HepG2 (cell line): ENCODE measurements around the gene NKAIN2. TPM values are rescaled to one million over a fixed set of nuclear protein-coding genes. Genes with fewer than 3 reads are reported as not detected.

Experiments used
- ATAC-seq: fragments of 200-7000 bp; cut with Tn5 transposase; 3 replicates; pipeline ENCODE4 v1.9.1; 2020; ENCODE audit warnings: mild to moderate bottlenecking, moderate library complexity
- BruUV-seq: library from RNA; stranded (reverse); fragments of 400-500 nt; replicated peaks from 2 replicates; lab custom pipeline; 2021; lab: Mats Ljungman, UMichigan
- CTCF ChIA-PET: fragments of 300-600 bp; formaldehyde crosslinking; extraction: SDS; loops from one replicate; lab custom pipeline; 2021; ENCODE audit warnings: low total read pairs, inconsistent platforms, low intra/inter-chr PET ratio; lab: Yijun Ruan, JAX
- POLR2A ChIA-PET: fragments of 350-600 bp; sonication (Branson Sonifier 250); formaldehyde crosslinking; loops from one replicate; lab custom pipeline; 2020; ENCODE audit warnings: antibody characterized with exemption, inconsistent platforms; lab: Yijun Ruan, JAX
- DNase-seq: peaks from one replicate; pipeline ENCODE4 v3.0.0-alpha.2; 2015; ENCODE audit warnings: low spot score
- FAIRE-seq: peaks from 3 replicates; lab custom pipeline; 2011; peaks lifted over from hg19 to GRCh38; lab: Jason Lieb, UNC
- H2AFZ ChIP-seq: one replicate; pipeline ENCODE4 v1.6.1; 2011; ENCODE audit warnings: low read length, inconsistent platforms
- H3K27ac ChIP-seq: fragments of 300-600 bp; 3 replicates; pipeline ENCODE4 v1.8.0; 2011; ENCODE audit warnings: mixed run types, mild to moderate bottlenecking, mixed read lengths, low read length, inconsistent platforms; ENCODE audit not compliant: insufficient read depth; ENCODE audit errors: extremely low read length
- H3K27me3 ChIP-seq, 2 experiments: fragments of 200-600 bp in 1 of 2; 2 replicates in 1 of 2; 3 replicates in 1 of 2; pipeline versions ENCODE4 v1.6.0 to v1.8.0; 2011; ENCODE audit warnings: low read length in 2 of 2, mild to moderate bottlenecking in 2 of 2, moderate library complexity in 2 of 2, inconsistent platforms in 1 of 2; ENCODE audit not compliant: insufficient read depth in 2 of 2, control insufficient read depth in 1 of 2
- H3K36me3 ChIP-seq, 2 experiments: fragments of 200-600 bp in 1 of 2; replicated peaks in 1 of 2; 2 replicates in 1 of 2; 3 replicates in 1 of 2; pipeline versions ENCODE4 v1.5.1 to v1.8.0; 2011; ENCODE audit warnings: low read length in 2 of 2, inconsistent platforms in 1 of 2; ENCODE audit not compliant: insufficient read depth in 2 of 2, control insufficient read depth in 1 of 2
- H3K4me1 ChIP-seq: 2 replicates; pipeline ENCODE4 v1.5.1; 2012; ENCODE audit warnings: low read length, inconsistent platforms; ENCODE audit not compliant: insufficient read depth
- H3K4me2 ChIP-seq: 2 replicates; pipeline ENCODE4 v1.6.0; 2011; ENCODE audit warnings: low read depth, low read length, inconsistent platforms
- H3K4me3 ChIP-seq, 3 experiments: fragments of 200-600 bp in 1 of 3; sonication (generic), shearing (Covaris generic) in 1 of 3; replicated peaks in 1 of 3; 2 replicates each; pipeline ENCODE4 v1.5.1; 2011 to 2016; ENCODE audit warnings: low read length in 3 of 3, inconsistent platforms in 2 of 3, low read depth in 2 of 3, mild to moderate bottlenecking in 2 of 3, control low read depth in 1 of 3, mixed read lengths in 1 of 3; ENCODE audit not compliant: insufficient read depth in 1 of 3
- H3K79me2 ChIP-seq: one replicate; pipeline ENCODE4 v1.6.1; 2011; ENCODE audit warnings: low read length, inconsistent platforms; ENCODE audit not compliant: insufficient read depth
- H3K9ac ChIP-seq: 2 replicates; pipeline ENCODE4 v1.6.0; 2011; ENCODE audit warnings: mild to moderate bottlenecking, low read depth, low read length, inconsistent platforms; ENCODE audit not compliant: insufficient read depth
- H3K9me3 ChIP-seq: 2 replicates; pipeline ENCODE4 v1.5.1; 2012; ENCODE audit warnings: mild to moderate bottlenecking, low read length
- H4K20me1 ChIP-seq: 2 replicates; pipeline ENCODE4 v1.6.0; 2011; ENCODE audit warnings: inconsistent platforms, mild to moderate bottlenecking, low read length, moderate library complexity; ENCODE audit not compliant: insufficient read depth
- CBX2 ChIP-seq, 2 experiments: fragments of 200-600 bp in 1 of 2; sonication (generic); formaldehyde crosslinking in 1 of 2; IDR thresholded peaks; 2 replicates each; pipeline versions ENCODE4 v1.7.0 to v1.8.1; 2018 to 2022; ENCODE audit warnings: low read depth in 2 of 2, low read length in 1 of 2, mild to moderate bottlenecking in 1 of 2, missing genetic modification reagents in 1 of 2
- HNRNPH1 ChIP-seq: fragments of 200-400 bp; formaldehyde crosslinking; optimal IDR thresholded peaks from 2 replicates; pipeline ENCODE3; 2017; ENCODE audit warnings: mild to moderate bottlenecking, low read depth, low read length
- HNRNPLL ChIP-seq: fragments of 200-400 bp; formaldehyde crosslinking; IDR thresholded peaks from 2 replicates; pipeline ENCODE4 v1.6.1; 2017; ENCODE audit warnings: mild to moderate bottlenecking, low read depth, low read length; ENCODE audit not compliant: poor library complexity, severe bottlenecking
- MAZ ChIP-seq, 2 experiments: sonication (generic) in 1 of 2; formaldehyde crosslinking in 1 of 2; IDR thresholded peaks; 2 replicates each; pipeline versions ENCODE4 v1.5.0 to v1.6.1; 2012 to 2020; ENCODE audit warnings: low read depth in 2 of 2, mild to moderate bottlenecking in 2 of 2, borderline replicate concordance in 1 of 2, improper control_type of control experiment in 1 of 2, low read length in 1 of 2, missing genetic modification reagents in 1 of 2, moderate library complexity in 1 of 2
- REXO4 ChIP-seq: sonication (generic); formaldehyde crosslinking; IDR thresholded peaks from 2 replicates; pipeline ENCODE4 v1.8.0; 2022; ENCODE audit warnings: missing genetic modification reagents, mild to moderate bottlenecking, borderline replicate concordance
- RFX1 ChIP-seq: fragments of 450-650 bp; IDR thresholded peaks from 2 replicates; pipeline ENCODE4 v1.6.1; 2017
- ZFAT ChIP-seq: sonication (generic); formaldehyde crosslinking; conservative IDR thresholded peaks from 2 replicates; pipeline ENCODE4 v1.8.1; 2023; ENCODE audit warnings: missing genetic modification reagents, inconsistent platforms
- ZFY ChIP-seq: sonication (generic); formaldehyde crosslinking; IDR thresholded peaks from 2 replicates; pipeline ENCODE4 v1.4.0; 2020; ENCODE audit warnings: missing genetic modification reagents
- ZNF496 ChIP-seq: sonication (generic); formaldehyde crosslinking; IDR thresholded peaks from 2 replicates; pipeline ENCODE4 v1.8.1; 2023; ENCODE audit warnings: mild to moderate bottlenecking, moderate library complexity, missing genetic modification reagents; ENCODE audit not compliant: insufficient replicate concordance
- ZNF549 ChIP-seq: sonication (generic); formaldehyde crosslinking; IDR thresholded peaks from 2 replicates; pipeline ENCODE4 v1.5.0; 2020; ENCODE audit warnings: missing genetic modification reagents
- ZNF615 ChIP-seq: sonication (generic); formaldehyde crosslinking; IDR thresholded peaks from 2 replicates; pipeline ENCODE4 v1.5.0; 2020; ENCODE audit warnings: mild to moderate bottlenecking, missing genetic modification reagents, borderline replicate concordance
- WGBS: methylation state at CpG from one replicate; pipeline ENCODE4 v1.1.6; 2017; ENCODE audit warnings: low lambda C conversion rate; 5-methylcytosine and 5-hydroxymethylcytosine counted together
- in situ Hi-C: cut with HindIII; loops from 2 replicates; pipeline ENCODE4 v1.10.0; 2017; ENCODE audit warnings: low pct_unique_long_range_greater_than_20kb; ENCODE audit not compliant: extremely low pct_ligation_motif_present
- intact Hi-C: fragments of 100-400 bp; cut with micrococcal nuclease; formaldehyde crosslinking; loops from one replicate; pipeline ENCODE4 v1.10.0; 2022; ENCODE audit not compliant: unreplicated experiment
- polyA plus RNA-seq, 8 experiments: library from polyadenylated mRNA; depleted of rRNA in 3 of 8; stranded (reverse) in 7 of 8; unstranded in 1 of 8; fragments of >200 nt; fragmentation: Illumina TruSeq in 4 of 8; extraction: Trizol in 4 of 8; gene quantifications; 2 replicates each; pipeline versions ENCODE4 v1.2.1 to v1.2.3, GENCODE V29; 2011 to 2016; ENCODE audit warnings: low read depth in 4 of 8, missing spikeins in 1 of 8, mixed read lengths in 1 of 8; ENCODE audit not compliant: insufficient read depth in 1 of 8
- total RNA-seq, 5 experiments: library from RNA; depleted of rRNA; stranded (reverse); fragments of >200 nt; fragmentation: Illumina TruSeq; extraction: Trizol; gene quantifications; 2 replicates each; pipeline ENCODE4 v1.2.3, GENCODE V29; 2016; ENCODE audit warnings: low read depth in 1 of 5
- TF ChIP-seq, protein P1 (sequence below): IDR thresholded peaks from 2 replicates; pipeline ENCODE4 v1.4.0; 2020; ENCODE audit warnings: mild to moderate bottlenecking, missing genetic modification reagents
- TF ChIP-seq, protein P2 (sequence below): sonication (generic); formaldehyde crosslinking; IDR thresholded peaks from 2 replicates; pipeline ENCODE4 v1.5.0; 2020; ENCODE audit warnings: mild to moderate bottlenecking, missing genetic modification reagents
- TF ChIP-seq, protein P3 (sequence below): sonication (generic); formaldehyde crosslinking; IDR thresholded peaks from 2 replicates; pipeline ENCODE4 v1.5.0; 2020; ENCODE audit warnings: mild to moderate bottlenecking, missing genetic modification reagents, borderline replicate concordance

Gene NKAIN2
- total and polyA plus RNA-seq, 2 of the 13 experiments (the other 11 are each of a cell fraction or from before 2014, with no cell fraction given) = not detected

DNA sequence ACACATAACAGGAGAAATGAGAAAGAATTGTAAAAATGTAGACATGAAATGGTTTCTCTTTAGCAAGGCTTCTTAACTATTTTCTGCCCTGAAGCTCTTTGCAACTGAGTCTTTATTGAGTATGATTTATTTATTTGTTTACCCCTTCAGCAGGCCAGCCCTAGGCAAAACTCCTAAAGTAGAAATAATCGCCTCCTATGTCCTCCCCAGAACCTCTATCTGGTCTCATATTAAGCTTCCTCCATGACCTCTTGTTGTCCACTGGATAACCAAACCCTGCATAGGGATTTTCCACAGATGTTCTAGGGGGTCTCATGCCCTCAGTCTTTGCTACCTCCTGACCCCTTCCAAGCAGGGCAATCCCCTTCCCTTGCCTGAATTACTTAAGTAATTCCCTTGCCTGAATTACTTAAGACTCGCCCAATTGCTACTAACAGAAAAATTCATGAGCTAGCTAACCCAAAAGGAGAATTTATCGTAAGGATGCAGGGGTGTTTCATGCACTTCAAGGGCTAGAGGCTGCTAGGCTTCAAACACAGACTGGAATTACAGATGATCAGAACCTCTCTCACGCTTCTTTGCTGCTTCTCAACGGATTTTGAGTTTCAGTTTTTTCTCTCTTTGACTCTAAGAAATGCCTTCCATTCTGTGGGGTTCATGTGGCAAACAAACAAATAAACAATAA, 732.6 kb downstream of the NKAIN2 start:
- ChIA-PET POLR2A (no interaction called here), CTCF (no interaction called here)
- Histone ChIP-seq H2AFZ (no peak overlapping the region), H3K27me3 (no peaks in the 10 kb centered on the region), H3K4me3 (no peak overlapping the region), H3K9ac (no peak overlapping the region), H4K20me1 (no peaks in the 10 kb centered on the region), H3K36me3 (no peaks in the 10 kb centered on the region), H3K9me3 (no peaks in the 10 kb centered on the region), H3K4me1 (no peaks in the 10 kb centered on the region), H3K27ac (no peak overlapping the region), H3K4me2 (no peak overlapping the region), H3K79me2 (no peaks in the 10 kb centered on the region)
- in situ Hi-C loops = no loop called here
- WGBS = 0% methylated on average over 5 of the region's 5 CpGs
- FAIRE-seq = no peak
- no TSS peak for BruUV-seq
- no peak for ATAC-seq
- DNase-seq = no peak
- intact Hi-C loops = no loop called here
- TF ChIP-seq MAZ (IDR thresholded peaks at IDR 0.05; ENCODE audit: borderline replicate concordance, low read depth, low read length) (no peak), MAZ (CRISPR knock-in tag; IDR thresholded peaks at IDR 0.05; ENCODE audit: low read depth) (no peak), ZFAT (CRISPR knock-in tag) (no peak), REXO4 (CRISPR knock-in tag) (no peak), ZFY (CRISPR knock-in tag) (no peak), CBX2 (IDR thresholded peaks at IDR 0.05; ENCODE audit: low read depth, low read length) (no peak), CBX2 (CRISPR knock-in tag; IDR thresholded peaks at IDR 0.05; ENCODE audit: low read depth) (no peak), ZNF549 (CRISPR knock-in tag) (no peak), RFX1 (no peak), HNRNPH1 (no peak), HNRNPLL (no peak), ZNF496 (CRISPR knock-in tag) (no peak), ZNF615 (CRISPR knock-in tag) (no peak)
- TF ChIP-seq, protein P1, sequence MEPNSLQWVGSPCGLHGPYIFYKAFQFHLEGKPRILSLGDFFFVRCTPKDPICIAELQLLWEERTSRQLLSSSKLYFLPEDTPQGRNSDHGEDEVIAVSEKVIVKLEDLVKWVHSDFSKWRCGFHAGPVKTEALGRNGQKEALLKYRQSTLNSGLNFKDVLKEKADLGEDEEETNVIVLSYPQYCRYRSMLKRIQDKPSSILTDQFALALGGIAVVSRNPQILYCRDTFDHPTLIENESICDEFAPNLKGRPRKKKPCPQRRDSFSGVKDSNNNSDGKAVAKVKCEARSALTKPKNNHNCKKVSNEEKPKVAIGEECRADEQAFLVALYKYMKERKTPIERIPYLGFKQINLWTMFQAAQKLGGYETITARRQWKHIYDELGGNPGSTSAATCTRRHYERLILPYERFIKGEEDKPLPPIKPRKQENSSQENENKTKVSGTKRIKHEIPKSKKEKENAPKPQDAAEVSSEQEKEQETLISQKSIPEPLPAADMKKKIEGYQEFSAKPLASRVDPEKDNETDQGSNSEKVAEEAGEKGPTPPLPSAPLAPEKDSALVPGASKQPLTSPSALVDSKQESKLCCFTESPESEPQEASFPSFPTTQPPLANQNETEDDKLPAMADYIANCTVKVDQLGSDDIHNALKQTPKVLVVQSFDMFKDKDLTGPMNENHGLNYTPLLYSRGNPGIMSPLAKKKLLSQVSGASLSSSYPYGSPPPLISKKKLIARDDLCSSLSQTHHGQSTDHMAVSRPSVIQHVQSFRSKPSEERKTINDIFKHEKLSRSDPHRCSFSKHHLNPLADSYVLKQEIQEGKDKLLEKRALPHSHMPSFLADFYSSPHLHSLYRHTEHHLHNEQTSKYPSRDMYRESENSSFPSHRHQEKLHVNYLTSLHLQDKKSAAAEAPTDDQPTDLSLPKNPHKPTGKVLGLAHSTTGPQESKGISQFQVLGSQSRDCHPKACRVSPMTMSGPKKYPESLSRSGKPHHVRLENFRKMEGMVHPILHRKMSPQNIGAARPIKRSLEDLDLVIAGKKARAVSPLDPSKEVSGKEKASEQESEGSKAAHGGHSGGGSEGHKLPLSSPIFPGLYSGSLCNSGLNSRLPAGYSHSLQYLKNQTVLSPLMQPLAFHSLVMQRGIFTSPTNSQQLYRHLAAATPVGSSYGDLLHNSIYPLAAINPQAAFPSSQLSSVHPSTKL (CRISPR knock-in tag) = no peak
- TF ChIP-seq, protein P2, sequence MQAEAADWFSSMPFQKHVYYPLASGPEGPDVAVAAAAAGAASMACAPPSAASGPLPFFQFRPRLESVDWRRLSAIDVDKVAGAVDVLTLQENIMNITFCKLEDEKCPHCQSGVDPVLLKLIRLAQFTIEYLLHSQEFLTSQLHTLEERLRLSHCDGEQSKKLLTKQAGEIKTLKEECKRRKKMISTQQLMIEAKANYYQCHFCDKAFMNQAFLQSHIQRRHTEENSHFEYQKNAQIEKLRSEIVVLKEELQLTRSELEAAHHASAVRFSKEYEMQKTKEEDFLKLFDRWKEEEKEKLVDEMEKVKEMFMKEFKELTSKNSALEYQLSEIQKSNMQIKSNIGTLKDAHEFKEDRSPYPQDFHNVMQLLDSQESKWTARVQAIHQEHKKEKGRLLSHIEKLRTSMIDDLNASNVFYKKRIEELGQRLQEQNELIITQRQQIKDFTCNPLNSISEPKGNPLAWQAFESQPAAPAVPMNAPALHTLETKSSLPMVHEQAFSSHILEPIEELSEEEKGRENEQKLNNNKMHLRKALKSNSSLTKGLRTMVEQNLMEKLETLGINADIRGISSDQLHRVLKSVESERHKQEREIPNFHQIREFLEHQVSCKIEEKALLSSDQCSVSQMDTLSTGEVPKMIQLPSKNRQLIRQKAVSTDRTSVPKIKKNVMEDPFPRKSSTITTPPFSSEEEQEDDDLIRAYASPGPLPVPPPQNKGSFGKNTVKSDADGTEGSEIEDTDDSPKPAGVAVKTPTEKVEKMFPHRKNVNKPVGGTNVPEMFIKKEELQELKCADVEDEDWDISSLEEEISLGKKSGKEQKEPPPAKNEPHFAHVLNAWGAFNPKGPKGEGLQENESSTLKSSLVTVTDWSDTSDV (CRISPR knock-in tag) = no peak
- TF ChIP-seq, protein P3, sequence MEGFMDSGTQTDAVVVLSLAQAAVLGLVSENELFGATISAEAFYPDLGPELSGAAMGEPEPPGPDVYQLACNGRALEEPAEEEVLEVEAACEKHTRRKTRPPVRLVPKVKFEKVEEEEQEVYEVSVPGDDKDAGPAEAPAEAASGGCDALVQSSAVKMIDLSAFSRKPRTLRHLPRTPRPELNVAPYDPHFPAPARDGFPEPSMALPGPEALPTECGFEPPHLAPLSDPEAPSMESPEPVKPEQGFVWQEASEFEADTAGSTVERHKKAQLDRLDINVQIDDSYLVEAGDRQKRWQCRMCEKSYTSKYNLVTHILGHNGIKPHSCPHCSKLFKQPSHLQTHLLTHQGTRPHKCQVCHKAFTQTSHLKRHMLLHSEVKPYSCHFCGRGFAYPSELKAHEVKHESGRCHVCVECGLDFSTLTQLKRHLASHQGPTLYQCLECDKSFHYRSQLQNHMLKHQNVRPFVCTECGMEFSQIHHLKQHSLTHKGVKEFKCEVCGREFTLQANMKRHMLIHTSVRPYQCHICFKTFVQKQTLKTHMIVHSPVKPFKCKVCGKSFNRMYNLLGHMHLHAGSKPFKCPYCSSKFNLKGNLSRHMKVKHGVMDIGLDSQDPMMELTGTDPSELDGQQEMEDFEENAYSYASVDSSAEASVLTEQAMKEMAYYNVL (CRISPR knock-in tag) = no peak
